ENCODE measurements around the gene P2RX5.
A peak's percentile ranks its signal among the peaks of the same experiment; 100 is the strongest.

The P2RX5 gene

GRCh38 chr17:3679531-3680126 is 16.3 kb downstream of the P2RX5 start:
- no peak for DNase-seq

- DNase-seq, result no peak
Observed at GRCh38 chr17:3678821-3679530, 17.0 kb downstream of the P2RX5 start.

GRCh38 chr17:3678095-3678820 is 17.7 kb downstream of the P2RX5 start:
- DNase-seq, result no peak

GRCh38 chr17:3675886-3676285 is 20.1 kb downstream of the P2RX5 start:
- DNase-seq, result no peak

GRCh38 chr17:3672571-3672970 is 23.4 kb downstream of the P2RX5 start:
- no peak for DNase-seq

GRCh38 chr17:3669548-3669947 is 26.4 kb downstream of the P2RX5 start:
- DNase-seq, result no peak

GRCh38 chr17:3669085-3669347 is 26.9 kb downstream of the P2RX5 start:
- DNase-seq, result no peak

GRCh38 chr17:3668279-3669084 is 27.5 kb downstream of the P2RX5 start, which contains the start of the genes EMC6 and TAX1BP3:
EMC6 (plus strand) TSS chr17:3668812; CDS start chr17:3669147, 335 bp downstream.
TAX1BP3 (minus strand) TSS chr17:3668578; CDS start chr17:3668526, 52 bp downstream.
- peak; percentile 100 for DNase-seq

- peak; percentile 28 for DNase-seq
Observed at GRCh38 chr17:3667366-3668278, 28.3 kb downstream of the P2RX5 start.

GRCh38 chr17:3666516-3666915 is 29.4 kb downstream of the P2RX5 start:
- no peak for DNase-seq

- no peak for DNase-seq
Observed at GRCh38 chr17:3665834-3666233, 30.1 kb downstream of the P2RX5 start.

- no peak for DNase-seq
Observed at GRCh38 chr17:3663102-3664011, 32.6 kb downstream of the P2RX5 start.

- no peak for DNase-seq
Observed at GRCh38 chr17:3660311-3660891, 35.6 kb downstream of the P2RX5 start.

GRCh38 chr17:3659541-3660111 is 36.3 kb downstream of the P2RX5 start:
- DNase-seq, result no peak

GRCh38 chr17:3658784-3659449 is 37.0 kb downstream of the P2RX5 start:
- no peak for DNase-seq

- DNase-seq, result no peak
Observed at GRCh38 chr17:3657874-3658783, 37.8 kb downstream of the P2RX5 start.

- no peak for DNase-seq
Observed at GRCh38 chr17:3657588-3657869, 38.4 kb downstream of the P2RX5 start.

GRCh38 chr17:3656755-3657587 is 39.0 kb downstream of the P2RX5 start:
- DNase-seq, result no peak

Data from activated T-cell treated with anti-CD3 and anti-CD28 coated beads, Interleukin-2, amount 50 U/mL, for 1 hour (primary cell).